ENCODE results near the gene TNF. TPM values are rescaled to one million over a fixed set of nuclear protein-coding genes. Genes with fewer than 3 reads are reported as not detected.
A peak's percentile ranks its signal among the peaks of the same experiment; 100 is the strongest.

The TNF gene
- total RNA-seq, 2 experiments from 2014 or later = 2.5 to 3.5 TPM

DNA sequence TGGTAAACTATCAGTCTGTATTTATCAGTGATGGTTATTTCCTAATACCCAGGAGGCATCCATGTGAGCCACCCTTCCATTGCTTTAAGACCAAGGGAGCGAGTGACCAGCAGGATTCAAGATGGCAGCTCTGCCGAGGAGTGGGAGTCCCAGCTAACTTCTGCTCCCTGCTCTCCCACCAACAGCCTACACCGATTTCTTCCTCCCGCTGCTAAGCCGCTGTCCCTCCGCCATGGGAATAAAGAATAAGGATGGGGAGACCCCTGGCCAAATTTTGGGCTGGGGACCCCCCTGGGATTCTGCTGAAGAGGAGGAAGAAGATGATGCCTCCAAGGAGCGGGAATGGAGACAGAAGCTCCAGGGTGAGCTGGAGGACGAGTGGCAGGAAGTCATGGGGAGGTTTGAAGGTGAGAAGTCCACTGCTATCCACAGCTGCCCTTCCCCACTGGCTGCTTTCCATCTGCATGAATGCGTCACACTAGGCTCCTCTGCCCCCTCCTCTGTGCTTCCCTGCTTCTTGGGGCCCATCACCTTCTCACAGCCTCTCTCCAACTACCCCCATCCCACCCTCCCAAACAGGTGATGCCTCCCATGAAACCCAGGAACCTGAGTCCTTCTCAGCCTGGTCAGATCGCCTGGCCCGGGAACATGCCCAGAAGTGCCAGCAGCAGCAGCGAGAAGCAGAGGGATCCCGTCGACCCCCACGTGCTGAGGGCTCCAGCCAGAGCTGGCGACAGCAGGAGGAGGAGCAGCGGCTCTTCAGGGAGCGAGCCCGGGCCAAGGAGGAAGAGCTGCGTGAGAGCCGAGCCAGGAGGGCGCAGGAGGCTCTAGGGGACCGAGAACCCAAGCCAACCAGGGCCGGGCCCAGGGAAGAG is 17.7 kb upstream of the TNF start:
- Histone ChIP-seq H3K4me2 (ENCODE audit: low read length) (peak overlapping the region; percentile 81), H4K20me1 (ENCODE audit: insufficient read depth, low read length) (no peaks in the 10 kb centered on the region), H3K4me3 (ENCODE audit: low read depth, low read length, poor library complexity, severe bottlenecking) (no peak overlapping the region), H2AFZ (ENCODE audit: low read length) (no peak overlapping the region), H3K79me2 (ENCODE audit: insufficient read depth, low read depth, low read length) (no peaks in the 10 kb centered on the region), H3K4me1 (ENCODE audit: insufficient read depth, low read length, poor library complexity, severe bottlenecking) (peaks cover 77% of the 10 kb centered on the region), H3K9me3 (ENCODE audit: low read length) (no peaks in the 10 kb centered on the region), H3K36me3 (ENCODE audit: insufficient read depth, low read length) (peaks cover 55% of the 10 kb centered on the region), H3K9me2 (ENCODE audit: insufficient read depth, low read length) (no peaks in the 10 kb centered on the region), H3K27ac (ENCODE audit: low read depth, low read length, poor library complexity, severe bottlenecking) (peak overlapping the region; percentile 94)
- DNase-seq (ENCODE audit: low spot score) = no peak
- ChIA-PET CTCF (ENCODE audit: unreplicated experiment) (interaction anchor here (1.6 kb wide), 1 partner anchor 16 kb away, joined by 3 read pairs; no protein-coding TSS in a partner anchor), POLR2A (interaction anchor here (0.8 to 1.0 kb wide), 2 partner anchors 16 to 18 kb away, joined by 3 to 6 read pairs; partner anchors contain the start of genes DDX39B and TNF)
- no peak for TF ChIP-seq CTCF (conservative IDR thresholded peaks at IDR 0.05; ENCODE audit: low read length)
- TF ChIP-seq EZH2phosphoT487 (IDR thresholded peaks at IDR 0.05; ENCODE audit: borderline replicate concordance, low read depth, low read length) = no peak
- intact Hi-C loops (cut with micrococcal nuclease; ENCODE audit: unreplicated experiment) = no loop called here
- BruUV-seq (replicated peaks) = TSS peak; percentile 31

GRCh38 chr6:31558318-31558625 is 17.1 kb upstream of the TNF start:
- H3K4me3 ChIP-seq (ENCODE audit: low read depth, low read length, poor library complexity, severe bottlenecking) = peak overlapping the region; percentile 57

More at GRCh38 chr6:31558318-31558625, 17.1 kb upstream of the TNF start:
- ChIA-PET POLR2A (interaction anchor here (1.1 to 1.5 kb wide), 2 partner anchors 17 to 25 kb away, joined by 3 to 5 read pairs; partner anchors contain the start of gene TNF), CTCF (ENCODE audit: unreplicated experiment) (interaction anchor here (1.6 kb wide), 1 partner anchor 15 kb away, joined by 3 read pairs; no protein-coding TSS in a partner anchor)
- peak overlapping the region; percentile 94 for H3K27ac ChIP-seq (ENCODE audit: low read depth, low read length, poor library complexity, severe bottlenecking)
- H4K20me1 ChIP-seq (ENCODE audit: insufficient read depth, low read length) = no peaks in the 10 kb centered on the region
- TF ChIP-seq CTCF (conservative IDR thresholded peaks at IDR 0.05; ENCODE audit: low read length) = no peak
- TF ChIP-seq EZH2phosphoT487 (IDR thresholded peaks at IDR 0.05; ENCODE audit: borderline replicate concordance, low read depth, low read length) = no peak
- H3K4me1 ChIP-seq (ENCODE audit: insufficient read depth, low read length, poor library complexity, severe bottlenecking) = peaks cover 82% of the 10 kb centered on the region
- H3K79me2 ChIP-seq (ENCODE audit: insufficient read depth, low read depth, low read length) = no peaks in the 10 kb centered on the region
- H3K4me2 ChIP-seq (ENCODE audit: low read length) = peak overlapping the region; percentile 81
- no TSS peak for BruUV-seq (replicated peaks)
- H3K9me2 ChIP-seq (ENCODE audit: insufficient read depth, low read length) = no peaks in the 10 kb centered on the region
- DNase-seq (ENCODE audit: low spot score) = no peak
- peaks cover 51% of the 10 kb centered on the region for H3K36me3 ChIP-seq (ENCODE audit: insufficient read depth, low read length)
- no peak overlapping the region for H2AFZ ChIP-seq (ENCODE audit: low read length)
- intact Hi-C loops (cut with micrococcal nuclease; ENCODE audit: unreplicated experiment) = no loop called here
- no peaks in the 10 kb centered on the region for H3K9me3 ChIP-seq (ENCODE audit: low read length)
